HepG2 (cell line): ENCODE results near the gene NCKIPSD. TPM values are rescaled to one million over a fixed set of nuclear protein-coding genes. Genes with fewer than 3 reads are reported as not detected.

ENCODE experiments used
- ARNT ChIP-seq: fragments of 450-650 bp; IDR thresholded peaks from 2 replicates; pipeline ENCODE4 v1.6.1; 2017
- ATF3 ChIP-seq: sonication (generic); formaldehyde crosslinking; IDR thresholded peaks from 2 replicates; pipeline ENCODE4 v1.4.0; 2020; ENCODE audit warnings: missing genetic modification reagents
- FLYWCH1 ChIP-seq: sonication (generic); formaldehyde crosslinking; IDR thresholded peaks from 2 replicates; pipeline ENCODE4 v1.8.1; 2023; ENCODE audit warnings: mild to moderate bottlenecking, missing genetic modification reagents
- FOSL2 ChIP-seq: sonication (generic); formaldehyde crosslinking; IDR thresholded peaks from 2 replicates; pipeline ENCODE4 v1.4.0; 2020; ENCODE audit warnings: missing genetic modification reagents
- GPBP1L1 ChIP-seq: sonication (generic); formaldehyde crosslinking; IDR thresholded peaks from 2 replicates; pipeline ENCODE4 v1.5.0; 2020; ENCODE audit warnings: mild to moderate bottlenecking, missing genetic modification reagents
- GTF2F1 ChIP-seq: fragments of 150-350 bp; IDR thresholded peaks from 2 replicates; pipeline ENCODE4 v1.6.1; 2014; ENCODE audit warnings: low read length
- JUND ChIP-seq: sonication (generic); formaldehyde crosslinking; IDR thresholded peaks from 2 replicates; pipeline ENCODE4 v1.8.0; 2022; ENCODE audit warnings: mild to moderate bottlenecking, missing genetic modification reagents
- MAFK ChIP-seq, 2 experiments: IDR thresholded peaks in 1 of 2; conservative IDR thresholded peaks in 1 of 2; 2 replicates each; pipeline ENCODE4 v1.6.1; 2011; ENCODE audit warnings: improper control_type of control experiment in 2 of 2, low read length in 2 of 2
- THAP11 ChIP-seq: IDR thresholded peaks from 2 replicates; pipeline ENCODE4 v1.6.1; 2016; ENCODE audit warnings: missing biosample characterization, missing genetic modification reagents
- ZNF235 ChIP-seq: sonication (generic); formaldehyde crosslinking; IDR thresholded peaks from 2 replicates; pipeline ENCODE4 v1.8.1; 2023; ENCODE audit warnings: mild to moderate bottlenecking, missing genetic modification reagents, borderline replicate concordance
- ZNF263 ChIP-seq: sonication (generic); formaldehyde crosslinking; IDR thresholded peaks from 2 replicates; pipeline ENCODE4 v1.4.0; 2020; ENCODE audit warnings: missing genetic modification reagents
- ZNF30 ChIP-seq: sonication (generic); formaldehyde crosslinking; IDR thresholded peaks from 2 replicates; pipeline ENCODE4 v1.5.0; 2020; ENCODE audit warnings: mild to moderate bottlenecking, missing genetic modification reagents
- ZNF543 ChIP-seq: sonication (generic); formaldehyde crosslinking; IDR thresholded peaks from 2 replicates; pipeline ENCODE4 v1.4.0; 2020; ENCODE audit warnings: mild to moderate bottlenecking, missing genetic modification reagents
- ZNF850 ChIP-seq: sonication (generic); formaldehyde crosslinking; conservative IDR thresholded peaks from 2 replicates; pipeline ENCODE4 v1.9.0; 2021; ENCODE audit warnings: mild to moderate bottlenecking, missing genetic modification reagents
- polyA plus RNA-seq, 8 experiments: library from polyadenylated mRNA; depleted of rRNA in 3 of 8; stranded (reverse) in 7 of 8; unstranded in 1 of 8; fragments of >200 nt; fragmentation: Illumina TruSeq in 4 of 8; extraction: Trizol in 4 of 8; gene quantifications; 2 replicates each; pipeline versions ENCODE4 v1.2.1 to v1.2.3, GENCODE V29; 2011 to 2016; ENCODE audit warnings: low read depth in 4 of 8, missing spikeins in 1 of 8, mixed read lengths in 1 of 8; ENCODE audit not compliant: insufficient read depth in 1 of 8
- total RNA-seq, 5 experiments: library from RNA; depleted of rRNA; stranded (reverse); fragments of >200 nt; fragmentation: Illumina TruSeq; extraction: Trizol; gene quantifications; 2 replicates each; pipeline ENCODE4 v1.2.3, GENCODE V29; 2016; ENCODE audit warnings: low read depth in 1 of 5
- TF ChIP-seq, protein P1 (sequence below): sonication (generic); formaldehyde crosslinking; IDR thresholded peaks from 2 replicates; pipeline ENCODE4 v1.8.0; 2022; ENCODE audit warnings: missing genetic modification reagents, low read depth, mild to moderate bottlenecking, borderline replicate concordance
- TF ChIP-seq, protein P2 (sequence below): sonication (generic); formaldehyde crosslinking; IDR thresholded peaks from 2 replicates; pipeline ENCODE4 v1.4.0; 2020; ENCODE audit warnings: mild to moderate bottlenecking, missing genetic modification reagents, borderline replicate concordance
- TF ChIP-seq, protein P3 (sequence below): IDR thresholded peaks from 2 replicates; pipeline ENCODE4 v1.6.1; 2018; ENCODE audit warnings: missing genetic modification reagents, mild to moderate bottlenecking, missing compliant biosample characterization
- TF ChIP-seq, protein P4 (sequence below): sonication (generic); formaldehyde crosslinking; conservative IDR thresholded peaks from 2 replicates; pipeline ENCODE4 v1.8.0; 2022; ENCODE audit warnings: missing genetic modification reagents
- TF ChIP-seq, protein P5 (sequence below): sonication (generic); formaldehyde crosslinking; IDR thresholded peaks from 2 replicates; pipeline ENCODE4 v1.8.1; 2022; ENCODE audit warnings: mild to moderate bottlenecking, missing genetic modification reagents

Gene NCKIPSD
- total and polyA plus RNA-seq, 2 of the 13 experiments (the other 11 are each of a cell fraction or from before 2014, with no cell fraction given), result 13.5 to 35.2 TPM

DNA sequence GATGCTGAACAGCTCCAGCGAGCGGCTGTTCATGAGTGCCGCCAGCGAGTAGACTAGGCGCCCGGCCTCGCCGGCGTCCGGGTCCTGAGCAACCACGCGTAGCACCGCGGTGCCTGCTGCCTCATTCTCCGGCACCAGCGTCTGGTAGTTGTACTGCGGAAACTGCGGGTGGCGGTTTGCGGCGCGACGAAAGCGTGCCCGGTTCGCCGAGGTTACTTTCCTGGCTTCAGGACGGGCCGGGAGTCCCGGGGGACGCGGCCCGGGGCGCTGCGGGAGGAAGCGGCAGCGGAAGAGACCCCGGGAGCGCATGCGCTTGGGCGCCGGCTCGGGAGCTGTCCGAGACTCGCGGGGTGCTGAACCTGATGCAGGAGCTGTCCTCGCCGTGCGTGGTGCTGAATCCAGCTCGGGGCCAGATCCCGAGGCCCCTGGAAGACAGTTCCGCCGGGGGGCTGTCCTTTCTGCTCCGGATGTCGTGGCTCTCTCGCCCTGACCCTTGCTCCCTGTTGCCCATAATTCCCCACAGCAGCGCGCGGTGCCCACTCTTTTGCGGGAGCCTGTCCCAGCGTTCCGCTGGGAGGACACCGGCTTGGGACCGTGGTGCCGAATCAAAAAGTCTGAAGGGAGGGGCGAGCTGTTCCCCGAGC lies 24.1 kb downstream of the NCKIPSD start (continued):
- TF ChIP-seq, protein P1, sequence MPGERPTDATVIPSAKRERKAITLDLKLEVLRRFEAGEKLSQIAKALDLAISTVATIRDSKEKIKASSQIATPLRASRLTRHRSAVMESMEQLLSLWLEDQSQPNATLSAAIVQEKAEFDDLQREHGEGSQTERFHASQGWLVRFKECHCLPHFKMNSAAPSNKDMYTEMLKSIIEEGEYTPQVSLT (CRISPR knock-in tag), result peak; percentile 100
- no peak for TF ChIP-seq ARNT
- TF ChIP-seq, protein P2, sequence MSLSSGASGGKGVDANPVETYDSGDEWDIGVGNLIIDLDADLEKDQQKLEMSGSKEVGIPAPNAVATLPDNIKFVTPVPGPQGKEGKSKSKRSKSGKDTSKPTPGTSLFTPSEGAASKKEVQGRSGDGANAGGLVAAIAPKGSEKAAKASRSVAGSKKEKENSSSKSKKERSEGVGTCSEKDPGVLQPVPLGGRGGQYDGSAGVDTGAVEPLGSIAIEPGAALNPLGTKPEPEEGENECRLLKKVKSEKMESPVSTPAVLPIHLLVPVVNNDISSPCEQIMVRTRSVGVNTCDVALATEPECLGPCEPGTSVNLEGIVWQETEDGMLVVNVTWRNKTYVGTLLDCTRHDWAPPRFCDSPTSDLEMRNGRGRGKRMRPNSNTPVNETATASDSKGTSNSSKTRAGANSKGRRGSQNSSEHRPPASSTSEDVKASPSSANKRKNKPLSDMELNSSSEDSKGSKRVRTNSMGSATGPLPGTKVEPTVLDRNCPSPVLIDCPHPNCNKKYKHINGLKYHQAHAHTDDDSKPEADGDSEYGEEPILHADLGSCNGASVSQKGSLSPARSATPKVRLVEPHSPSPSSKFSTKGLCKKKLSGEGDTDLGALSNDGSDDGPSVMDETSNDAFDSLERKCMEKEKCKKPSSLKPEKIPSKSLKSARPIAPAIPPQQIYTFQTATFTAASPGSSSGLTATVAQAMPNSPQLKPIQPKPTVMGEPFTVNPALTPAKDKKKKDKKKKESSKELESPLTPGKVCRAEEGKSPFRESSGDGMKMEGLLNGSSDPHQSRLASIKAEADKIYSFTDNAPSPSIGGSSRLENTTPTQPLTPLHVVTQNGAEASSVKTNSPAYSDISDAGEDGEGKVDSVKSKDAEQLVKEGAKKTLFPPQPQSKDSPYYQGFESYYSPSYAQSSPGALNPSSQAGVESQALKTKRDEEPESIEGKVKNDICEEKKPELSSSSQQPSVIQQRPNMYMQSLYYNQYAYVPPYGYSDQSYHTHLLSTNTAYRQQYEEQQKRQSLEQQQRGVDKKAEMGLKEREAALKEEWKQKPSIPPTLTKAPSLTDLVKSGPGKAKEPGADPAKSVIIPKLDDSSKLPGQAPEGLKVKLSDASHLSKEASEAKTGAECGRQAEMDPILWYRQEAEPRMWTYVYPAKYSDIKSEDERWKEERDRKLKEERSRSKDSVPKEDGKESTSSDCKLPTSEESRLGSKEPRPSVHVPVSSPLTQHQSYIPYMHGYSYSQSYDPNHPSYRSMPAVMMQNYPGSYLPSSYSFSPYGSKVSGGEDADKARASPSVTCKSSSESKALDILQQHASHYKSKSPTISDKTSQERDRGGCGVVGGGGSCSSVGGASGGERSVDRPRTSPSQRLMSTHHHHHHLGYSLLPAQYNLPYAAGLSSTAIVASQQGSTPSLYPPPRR (CRISPR knock-in tag), result peak; percentile 91
- TF ChIP-seq THAP11 (CRISPR knock-in tag), result peak; percentile 92
- TF ChIP-seq, protein P3, sequence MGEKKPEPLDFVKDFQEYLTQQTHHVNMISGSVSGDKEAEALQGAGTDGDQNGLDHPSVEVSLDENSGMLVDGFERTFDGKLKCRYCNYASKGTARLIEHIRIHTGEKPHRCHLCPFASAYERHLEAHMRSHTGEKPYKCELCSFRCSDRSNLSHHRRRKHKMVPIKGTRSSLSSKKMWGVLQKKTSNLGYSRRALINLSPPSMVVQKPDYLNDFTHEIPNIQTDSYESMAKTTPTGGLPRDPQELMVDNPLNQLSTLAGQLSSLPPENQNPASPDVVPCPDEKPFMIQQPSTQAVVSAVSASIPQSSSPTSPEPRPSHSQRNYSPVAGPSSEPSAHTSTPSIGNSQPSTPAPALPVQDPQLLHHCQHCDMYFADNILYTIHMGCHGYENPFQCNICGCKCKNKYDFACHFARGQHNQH (CRISPR knock-in tag), result peak; percentile 100
- no peak for TF ChIP-seq MAFK (conservative IDR thresholded peaks at IDR 0.05 in 1 of 2, IDR thresholded peaks at IDR 0.05 in 1 of 2; ENCODE audit: low read length in 2 of 2)
- no peak for TF ChIP-seq GTF2F1
- TF ChIP-seq, protein P4, sequence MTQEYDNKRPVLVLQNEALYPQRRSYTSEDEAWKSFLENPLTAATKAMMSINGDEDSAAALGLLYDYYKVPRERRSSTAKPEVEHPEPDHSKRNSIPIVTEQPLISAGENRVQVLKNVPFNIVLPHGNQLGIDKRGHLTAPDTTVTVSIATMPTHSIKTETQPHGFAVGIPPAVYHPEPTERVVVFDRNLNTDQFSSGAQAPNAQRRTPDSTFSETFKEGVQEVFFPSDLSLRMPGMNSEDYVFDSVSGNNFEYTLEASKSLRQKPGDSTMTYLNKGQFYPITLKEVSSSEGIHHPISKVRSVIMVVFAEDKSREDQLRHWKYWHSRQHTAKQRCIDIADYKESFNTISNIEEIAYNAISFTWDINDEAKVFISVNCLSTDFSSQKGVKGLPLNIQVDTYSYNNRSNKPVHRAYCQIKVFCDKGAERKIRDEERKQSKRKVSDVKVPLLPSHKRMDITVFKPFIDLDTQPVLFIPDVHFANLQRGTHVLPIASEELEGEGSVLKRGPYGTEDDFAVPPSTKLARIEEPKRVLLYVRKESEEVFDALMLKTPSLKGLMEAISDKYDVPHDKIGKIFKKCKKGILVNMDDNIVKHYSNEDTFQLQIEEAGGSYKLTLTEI (CRISPR knock-in tag), result peak; percentile 91
- TF ChIP-seq, protein P5, sequence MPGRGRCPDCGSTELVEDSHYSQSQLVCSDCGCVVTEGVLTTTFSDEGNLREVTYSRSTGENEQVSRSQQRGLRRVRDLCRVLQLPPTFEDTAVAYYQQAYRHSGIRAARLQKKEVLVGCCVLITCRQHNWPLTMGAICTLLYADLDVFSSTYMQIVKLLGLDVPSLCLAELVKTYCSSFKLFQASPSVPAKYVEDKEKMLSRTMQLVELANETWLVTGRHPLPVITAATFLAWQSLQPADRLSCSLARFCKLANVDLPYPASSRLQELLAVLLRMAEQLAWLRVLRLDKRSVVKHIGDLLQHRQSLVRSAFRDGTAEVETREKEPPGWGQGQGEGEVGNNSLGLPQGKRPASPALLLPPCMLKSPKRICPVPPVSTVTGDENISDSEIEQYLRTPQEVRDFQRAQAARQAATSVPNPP (CRISPR knock-in tag), result peak; percentile 100
- TF ChIP-seq ZNF543, result peak; percentile 100
- peak; percentile 94 for TF ChIP-seq FOSL2 (CRISPR knock-in tag)
- peak; percentile 99 for TF ChIP-seq ATF3
- TF ChIP-seq ZNF263 (CRISPR knock-in tag), result peak; percentile 97
- peak; percentile 100 for TF ChIP-seq ZNF235 (CRISPR knock-in tag)
- TF ChIP-seq ZNF30 (CRISPR knock-in tag), result peak; percentile 100
- peak; percentile 99 for TF ChIP-seq ZNF850 (CRISPR knock-in tag)
- peak; percentile 100 for TF ChIP-seq FLYWCH1 (CRISPR knock-in tag)
- peak; percentile 95 for TF ChIP-seq JUND (CRISPR knock-in tag)
- no peak for TF ChIP-seq GPBP1L1
